Duodenal mucosa (tissue), 2 donors: ENCODE results near the gene IL1R2.

ENCODE experiments used
- H3K27ac ChIP-seq: one replicate; pipeline ENCODE4 v1.7.0; 2013; ENCODE audit warnings: low read depth, low read length
- H3K27me3 ChIP-seq, 2 donors: one replicate each; pipeline ENCODE4 v1.7.0; 2013; ENCODE audit warnings: low read length in 2 of 2, control low read depth in 1 of 2; ENCODE audit not compliant: insufficient read depth in 2 of 2, control insufficient read depth in 1 of 2
- H3K36me3 ChIP-seq, 2 donors: one replicate each; pipeline ENCODE4 v1.7.0; 2013; ENCODE audit warnings: low read length in 2 of 2, control low read depth in 1 of 2; ENCODE audit not compliant: insufficient read depth in 2 of 2, control insufficient read depth in 1 of 2
- H3K4me1 ChIP-seq, 2 donors: one replicate each; pipeline ENCODE4 v1.7.0; 2013; ENCODE audit warnings: low read length in 2 of 2, control low read depth in 1 of 2; ENCODE audit not compliant: insufficient read depth in 2 of 2, control insufficient read depth in 1 of 2
- H3K4me3 ChIP-seq, 2 donors: one replicate each; pipeline ENCODE4 v1.7.0; 2013; ENCODE audit warnings: low read length in 2 of 2, low read depth in 1 of 2
- H3K9ac ChIP-seq, 2 donors: one replicate each; pipeline ENCODE4 v1.7.0; 2013; ENCODE audit warnings: low read length in 2 of 2, low read depth in 1 of 2
- H3K9me3 ChIP-seq, 2 donors: one replicate each; pipeline ENCODE4 v1.7.0; 2013; ENCODE audit warnings: low read length in 2 of 2, control low read depth in 1 of 2; ENCODE audit not compliant: control insufficient read depth in 1 of 2

Gene IL1R2

DNA sequence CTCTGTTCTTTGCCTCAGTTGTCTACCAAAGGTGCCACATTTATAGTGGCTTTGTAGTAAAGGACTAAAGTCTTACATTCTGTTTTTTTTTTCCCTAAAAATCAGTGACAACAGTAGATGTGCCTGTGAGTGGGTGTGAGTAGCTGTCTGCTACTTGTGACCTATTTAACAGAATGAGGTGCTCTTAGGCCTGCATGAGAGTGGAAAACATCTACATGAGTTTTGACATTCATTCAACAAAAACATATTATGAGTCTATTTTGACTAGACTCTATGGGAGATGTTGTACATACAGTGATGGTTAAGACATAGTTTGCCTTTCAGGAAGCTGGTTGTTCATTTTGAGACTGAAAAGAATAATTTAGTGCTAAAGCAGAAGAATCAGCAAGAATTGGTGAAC, 36.7 kb downstream of the IL1R2 start:
- no peaks in the 10 kb centered on the region for H3K36me3 ChIP-seq
- no peak overlapping the region for H3K27ac ChIP-seq
- H3K9me3 ChIP-seq: no peaks in the 10 kb centered on the region
- no peak overlapping the region for H3K9ac ChIP-seq
- H3K4me3 ChIP-seq: no peak overlapping the region
- no peaks in the 10 kb centered on the region for H3K27me3 ChIP-seq
- peaks cover 13 to 15% of the 10 kb centered on the region in 2 donors for H3K4me1 ChIP-seq

GRCh38 chr2:102029405-102029804, 37.6 kb downstream of the IL1R2 start:
- H3K9ac ChIP-seq: no peak overlapping the region
- no peak overlapping the region for H3K4me3 ChIP-seq
- no peaks in the 10 kb centered on the region for H3K9me3 ChIP-seq
- H3K27ac ChIP-seq: no peak overlapping the region
- H3K36me3 ChIP-seq: no peaks in the 10 kb centered on the region
- H3K4me1 ChIP-seq: peaks cover 17 to 20% of the 10 kb centered on the region in 2 donors
- H3K27me3 ChIP-seq: no peaks in the 10 kb centered on the region

GRCh38 chr2:102029952-102030351, 38.2 kb downstream of the IL1R2 start:
- H3K36me3 ChIP-seq: no peaks in the 10 kb centered on the region
- H3K9me3 ChIP-seq: no peaks in the 10 kb centered on the region
- H3K4me3 ChIP-seq: no peak overlapping the region
- no peak overlapping the region for H3K9ac ChIP-seq
- peaks cover 20 to 23% of the 10 kb centered on the region in 2 donors for H3K4me1 ChIP-seq
- H3K27me3 ChIP-seq: no peaks in the 10 kb centered on the region
- no peak overlapping the region for H3K27ac ChIP-seq

DNA sequence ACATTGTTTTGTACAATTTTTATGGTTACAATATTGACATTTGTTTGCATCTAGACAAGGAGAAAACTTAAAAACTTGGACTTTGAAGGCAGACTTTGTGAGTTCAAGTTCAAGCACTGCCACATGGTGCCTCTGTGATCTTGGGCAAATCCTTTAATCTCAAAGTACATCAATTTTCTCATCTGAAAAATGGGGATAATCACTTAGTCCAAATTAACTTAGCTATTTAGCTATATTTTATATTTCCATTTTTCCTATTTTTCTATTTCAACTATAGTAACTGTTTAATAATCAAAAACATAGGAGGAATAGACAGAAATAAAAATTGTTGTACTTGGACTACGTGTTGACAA, 38.7 kb downstream of the IL1R2 start:
- no peak overlapping the region for H3K27ac ChIP-seq
- no peaks in the 10 kb centered on the region for H3K9me3 ChIP-seq
- peaks cover 20 to 23% of the 10 kb centered on the region in 2 donors for H3K4me1 ChIP-seq
- no peaks in the 10 kb centered on the region for H3K36me3 ChIP-seq
- H3K27me3 ChIP-seq: no peaks in the 10 kb centered on the region
- H3K4me3 ChIP-seq: no peak overlapping the region
- no peak overlapping the region for H3K9ac ChIP-seq

DNA sequence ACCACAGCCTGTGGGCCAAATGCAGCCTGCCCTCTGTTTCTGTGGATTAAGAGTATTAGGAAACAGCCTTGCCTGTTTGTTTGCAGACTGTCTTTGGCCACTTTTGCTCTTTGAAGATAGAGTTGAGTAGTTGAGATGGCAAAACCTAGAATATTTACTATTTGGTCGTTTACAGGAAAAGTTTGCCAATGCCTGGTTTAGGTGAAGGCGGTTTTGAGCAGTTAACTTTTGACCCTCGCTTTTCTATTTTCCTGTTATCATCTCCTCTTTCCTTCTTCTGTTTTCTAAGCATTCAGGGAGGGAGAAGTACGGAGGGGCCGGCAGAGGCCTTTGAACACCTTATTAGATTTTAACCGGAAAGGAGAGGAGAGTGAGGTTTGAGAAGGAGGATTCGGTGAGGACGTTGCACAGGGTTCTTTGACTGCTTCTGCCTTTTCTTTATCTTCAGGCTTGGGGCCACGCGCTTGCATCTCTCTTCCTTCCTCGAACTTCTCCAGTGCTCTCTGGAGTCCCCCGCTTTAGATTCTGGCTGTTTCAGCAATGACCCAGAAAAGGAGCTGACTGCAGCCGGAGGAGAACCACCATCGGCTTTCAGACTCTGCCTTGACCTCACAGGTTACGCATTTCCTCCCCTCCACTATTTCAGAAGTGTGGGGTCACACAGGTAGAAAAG, 39.2 kb downstream of the IL1R2 start:
- Histone ChIP-seq H3K27me3 (no peaks in the 10 kb centered on the region), H3K4me3 (no peak overlapping the region), H3K4me1 (peaks cover 20 to 23% of the 10 kb centered on the region in 2 donors), H3K9me3 (no peaks in the 10 kb centered on the region), H3K36me3 (no peaks in the 10 kb centered on the region), H3K9ac (no peak overlapping the region), H3K27ac (no peak overlapping the region)

DNA sequence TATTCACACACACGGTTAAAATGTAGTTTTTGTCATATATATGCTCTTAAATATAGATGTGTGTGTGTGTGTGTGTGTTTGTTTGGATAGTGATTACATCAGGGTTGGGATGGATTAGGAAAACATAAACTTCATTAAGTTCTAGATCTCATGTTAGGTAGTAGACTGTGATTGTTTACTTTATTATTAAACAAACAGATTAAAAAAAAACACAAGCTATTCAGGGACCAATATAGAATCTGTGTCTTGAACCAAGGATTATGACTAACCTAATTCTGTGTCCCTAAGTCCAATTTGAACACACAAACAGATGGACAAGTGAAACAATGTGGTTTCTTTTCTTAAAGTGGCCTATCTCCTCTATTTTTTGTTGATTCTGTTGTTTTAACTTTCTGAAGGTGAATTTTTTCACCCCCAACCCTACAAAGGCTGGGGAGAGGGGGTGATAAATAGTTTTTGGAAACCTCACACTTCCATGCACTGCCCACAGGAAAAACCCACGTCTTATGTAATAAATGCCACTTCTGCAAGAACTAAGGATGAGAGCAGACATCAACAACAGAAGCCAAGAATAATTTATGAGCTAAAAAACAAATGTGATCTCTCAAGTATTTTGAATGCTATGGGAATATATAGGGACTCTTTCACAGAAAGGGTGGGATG, 40.7 kb downstream of the IL1R2 start:
- Histone ChIP-seq H3K36me3 (no peaks in the 10 kb centered on the region), H3K27ac (peak overlapping the region; percentile 20), H3K27me3 (no peaks in the 10 kb centered on the region), H3K9me3 (no peaks in the 10 kb centered on the region), H3K9ac (no peak overlapping the region), H3K4me1 (peaks cover 20 to 25% of the 10 kb centered on the region in 2 donors), H3K4me3 (no peak overlapping the region)

DNA sequence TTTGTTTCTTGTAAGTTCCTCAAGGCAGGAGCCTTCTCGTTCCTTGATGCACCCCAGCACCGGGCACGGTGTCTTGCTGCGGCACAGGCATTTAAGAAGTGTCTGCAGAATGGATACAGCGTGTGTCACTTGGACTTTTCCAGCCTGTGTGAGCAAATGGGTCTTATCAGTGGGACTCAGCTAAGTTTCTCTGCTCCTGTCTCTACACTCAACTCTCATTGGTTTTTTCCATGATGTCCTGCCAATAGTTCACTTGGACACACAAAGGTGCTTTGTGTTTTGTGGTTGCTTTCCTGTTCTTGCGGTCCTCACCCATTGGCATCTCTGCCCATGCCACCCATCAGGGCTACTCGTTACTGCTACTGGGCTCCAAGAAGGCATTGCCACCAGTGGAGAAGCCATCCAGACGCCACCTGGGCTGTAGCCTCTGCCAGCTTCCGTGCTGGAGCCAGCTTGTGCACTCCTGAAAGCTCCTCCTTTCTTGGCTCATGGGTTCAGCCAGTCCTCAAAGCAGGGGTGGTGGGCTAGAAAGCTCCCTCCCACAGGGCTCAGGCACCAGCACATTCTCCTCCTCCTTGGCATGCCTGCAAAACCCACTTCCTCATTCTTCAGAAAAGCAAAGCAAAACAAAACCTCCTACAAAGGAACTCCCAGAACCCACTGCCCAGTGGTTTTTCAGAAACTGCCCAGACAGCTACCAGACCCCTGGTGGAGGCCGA, 41.4 kb downstream of the IL1R2 start:
- H3K4me1 ChIP-seq: peaks cover 17 to 19% of the 10 kb centered on the region in 2 donors
- H3K27me3 ChIP-seq: no peaks in the 10 kb centered on the region
- H3K9me3 ChIP-seq: no peaks in the 10 kb centered on the region
- H3K36me3 ChIP-seq: no peaks in the 10 kb centered on the region
- H3K4me3 ChIP-seq: no peak overlapping the region
- H3K27ac ChIP-seq: no peak overlapping the region
- no peak overlapping the region for H3K9ac ChIP-seq

- Histone ChIP-seq H3K9ac (no peak overlapping the region), H3K4me1 (peaks cover 16 to 18% of the 10 kb centered on the region in 2 donors), H3K27ac (peak overlapping the region; percentile 50)
Measured at GRCh38 chr2:102033750-102034682, 42.3 kb downstream of the IL1R2 start.

GRCh38 chr2:102034683-102035548, 43.2 kb downstream of the IL1R2 start:
- H3K4me1 ChIP-seq: peaks cover 16 to 18% of the 10 kb centered on the region in 2 donors
- H3K27me3 ChIP-seq: no peaks in the 10 kb centered on the region
- no peak overlapping the region for H3K4me3 ChIP-seq
- H3K9ac ChIP-seq: no peak overlapping the region
- H3K9me3 ChIP-seq: no peaks in the 10 kb centered on the region
- no peaks in the 10 kb centered on the region for H3K36me3 ChIP-seq
- no peak overlapping the region for H3K27ac ChIP-seq

More at GRCh38 chr2:102033750-102034682, 42.3 kb downstream of the IL1R2 start:
- H3K27me3 ChIP-seq: no peaks in the 10 kb centered on the region
- no peak overlapping the region for H3K4me3 ChIP-seq
- no peaks in the 10 kb centered on the region for H3K36me3 ChIP-seq
- no peaks in the 10 kb centered on the region for H3K9me3 ChIP-seq
